Measurements from ENCODE around the gene OLA1.
A peak's percentile ranks its signal among the peaks of the same experiment; 100 is the strongest.

OLA1 gene

DNA sequence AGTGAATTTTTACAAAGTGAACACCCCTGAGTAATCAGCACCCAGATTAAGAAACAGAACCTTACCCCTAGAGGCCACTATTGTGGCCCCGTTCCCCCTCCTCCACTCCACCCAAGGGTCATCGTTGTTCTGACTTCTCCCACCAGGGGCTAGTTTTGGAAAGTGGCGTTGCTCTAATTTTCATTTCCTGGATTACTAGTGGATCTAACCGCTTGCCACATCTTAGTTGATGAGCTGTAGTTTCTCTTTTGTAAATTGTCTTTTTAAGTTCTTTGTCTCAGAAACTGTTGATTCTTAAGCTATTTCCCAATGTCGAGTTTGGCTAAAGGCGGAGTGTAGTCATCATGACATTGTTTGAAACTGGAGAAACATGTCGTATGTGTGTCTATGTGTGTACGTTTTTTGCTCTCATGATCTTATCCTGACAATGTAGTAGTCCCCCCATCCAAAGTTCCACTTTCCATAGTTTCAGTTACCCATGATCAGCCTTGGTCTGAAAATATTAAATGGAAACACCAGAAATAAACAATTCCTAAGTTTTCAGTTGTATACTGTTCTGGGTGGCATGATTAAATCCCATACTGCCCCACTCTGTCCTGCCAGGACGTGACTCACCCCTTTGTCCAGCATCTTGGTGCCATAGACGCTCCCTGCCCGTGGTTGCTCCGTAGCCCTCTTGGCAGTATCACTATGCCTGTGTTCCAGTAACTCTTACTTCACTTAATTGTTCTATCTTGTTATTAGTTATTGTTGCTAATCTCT lies 212.2 kb downstream of the OLA1 start:
- DNase-seq = peak in 1 of 56 donors; percentile 28

DNA sequence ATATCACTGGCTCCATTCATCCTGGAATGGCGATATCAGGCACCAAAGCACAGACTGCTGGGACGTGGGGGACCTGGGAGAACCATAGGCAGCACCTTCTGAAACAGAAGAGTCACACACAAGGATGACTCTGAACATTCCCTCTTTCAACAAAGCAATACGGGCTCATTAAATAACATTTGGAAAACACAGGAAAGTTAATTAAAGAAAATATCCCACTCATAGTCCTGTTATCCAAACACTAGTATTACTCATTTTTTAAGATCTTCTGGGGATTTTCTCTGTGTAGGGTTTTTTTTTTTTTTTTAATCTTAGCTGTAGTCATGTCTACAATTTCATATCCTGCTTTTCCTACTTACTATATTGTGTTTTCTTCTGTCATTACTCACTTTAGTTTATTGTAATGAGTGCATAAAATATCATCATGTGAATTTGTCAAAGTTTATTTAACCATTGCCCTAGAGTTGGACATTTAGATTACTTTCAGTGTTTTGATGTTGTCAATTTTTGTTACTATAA lies 213.2 kb downstream of the OLA1 start:
- DNase-seq = no peak

DNA sequence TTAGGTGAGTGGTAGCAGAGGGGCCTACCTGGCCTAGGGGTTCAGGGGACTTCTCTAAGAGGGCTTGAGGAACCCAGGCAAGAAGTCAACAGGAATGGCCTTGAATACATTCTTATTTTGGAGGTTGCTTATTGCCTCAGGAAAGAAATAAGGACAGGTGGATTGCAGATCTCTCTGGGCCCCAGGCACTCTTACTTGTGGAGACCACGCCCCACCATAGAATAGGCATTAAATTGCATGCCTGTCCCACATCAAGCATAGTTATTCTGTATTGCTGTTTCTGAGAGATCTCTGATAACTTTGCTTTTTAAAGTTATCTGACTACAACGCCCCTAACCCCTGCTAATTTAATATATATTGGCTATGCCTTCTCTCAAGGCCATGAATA lies 215.2 kb downstream of the OLA1 start:
- no peak for DNase-seq

DNA sequence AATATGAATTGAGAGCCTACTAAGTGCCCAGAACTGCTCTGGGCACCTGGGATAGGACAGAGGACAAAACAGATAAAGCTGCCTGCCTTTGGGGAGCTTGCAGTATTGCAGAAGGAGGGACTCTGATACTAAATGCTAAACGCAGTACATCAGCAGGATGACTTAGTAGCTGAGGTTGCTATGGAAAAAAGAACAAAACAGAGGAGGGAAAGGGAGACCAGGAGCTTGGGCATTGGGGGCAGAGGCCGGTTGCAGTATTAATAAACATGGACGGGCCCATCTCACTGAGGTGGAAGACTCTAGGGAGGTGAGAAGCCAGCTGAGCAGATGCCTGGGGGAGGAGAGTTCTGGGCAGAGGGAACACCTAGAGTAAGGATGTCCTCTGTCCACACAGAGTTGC lies 217.1 kb downstream of the OLA1 start:
- no peak for DNase-seq

DNA sequence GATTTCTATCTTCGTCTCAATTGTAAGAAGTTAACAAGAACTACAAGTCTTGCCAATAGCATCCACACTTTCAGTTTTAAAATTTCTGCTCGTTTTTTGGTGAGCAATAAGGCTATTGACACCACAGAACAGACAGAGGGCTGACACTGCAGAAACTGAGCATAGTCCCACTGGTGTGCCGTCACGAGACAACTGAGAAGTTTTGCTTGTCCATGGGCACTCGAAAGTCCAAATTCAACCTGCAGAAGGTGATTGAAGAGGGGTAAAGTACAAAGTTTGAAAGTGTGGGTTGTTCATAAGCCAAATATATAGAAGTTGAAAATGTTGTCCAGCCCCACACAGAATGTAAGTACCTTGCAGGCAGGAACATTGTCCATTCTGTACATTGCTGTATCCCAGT lies 219.4 kb downstream of the OLA1 start:
- DNase-seq = no peak

DNA sequence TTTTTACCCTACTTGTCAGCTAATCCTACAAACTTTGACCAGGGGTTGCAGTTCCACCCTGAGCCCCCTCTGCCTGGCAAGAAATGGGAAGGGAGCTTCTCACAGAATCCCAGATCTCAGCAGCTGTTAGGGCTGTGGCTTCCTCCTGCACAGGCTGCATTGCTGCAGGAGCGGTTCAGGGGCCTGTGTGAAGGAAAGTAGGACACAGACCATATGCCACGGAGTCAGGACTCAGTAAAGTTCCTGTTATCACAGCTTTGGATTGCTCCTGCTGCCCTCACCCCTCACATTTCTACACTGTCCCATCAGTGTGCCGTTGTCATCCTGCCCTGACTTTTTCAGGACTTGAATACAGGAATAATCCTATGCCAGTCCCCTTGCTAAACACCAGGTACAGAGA lies 220.4 kb downstream of the OLA1 start:
- DNase-seq = no peak

DNA sequence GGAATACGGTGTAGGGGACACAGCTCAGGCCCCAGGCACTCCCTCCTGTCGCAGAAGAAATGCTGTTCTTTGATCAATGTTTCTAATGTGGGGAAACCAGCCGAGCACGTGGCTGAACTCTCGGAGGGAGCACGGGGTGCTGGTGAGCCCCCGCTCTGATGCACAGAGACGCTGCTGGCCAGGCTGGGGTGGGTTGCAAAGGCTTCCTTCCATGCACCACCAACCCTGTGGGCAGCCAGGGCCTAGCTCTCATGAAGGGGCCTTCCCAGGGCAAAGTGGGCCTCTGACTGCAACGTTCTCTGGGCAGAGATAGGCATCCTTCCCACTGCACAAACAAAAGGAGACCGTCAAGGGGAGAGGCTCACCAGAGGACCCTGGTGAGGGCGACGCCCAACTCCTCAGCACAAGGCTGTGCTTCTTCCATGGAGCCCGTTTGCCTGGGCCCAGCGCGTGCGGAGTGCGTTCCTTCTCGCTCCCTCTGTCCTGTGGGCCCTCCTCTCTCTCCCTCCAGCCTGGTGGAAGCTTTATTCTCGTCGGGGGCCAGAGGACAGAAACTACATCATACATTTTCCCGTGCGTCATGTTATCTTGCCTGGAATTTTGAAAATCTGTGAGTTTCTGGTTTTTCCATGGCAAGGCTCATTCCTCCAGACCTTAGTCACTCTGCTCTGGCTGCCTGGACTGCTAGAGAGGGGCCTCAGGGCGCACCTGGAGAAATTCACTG lies 222.0 kb downstream of the OLA1 start:
- DNase-seq = no peak

DNA sequence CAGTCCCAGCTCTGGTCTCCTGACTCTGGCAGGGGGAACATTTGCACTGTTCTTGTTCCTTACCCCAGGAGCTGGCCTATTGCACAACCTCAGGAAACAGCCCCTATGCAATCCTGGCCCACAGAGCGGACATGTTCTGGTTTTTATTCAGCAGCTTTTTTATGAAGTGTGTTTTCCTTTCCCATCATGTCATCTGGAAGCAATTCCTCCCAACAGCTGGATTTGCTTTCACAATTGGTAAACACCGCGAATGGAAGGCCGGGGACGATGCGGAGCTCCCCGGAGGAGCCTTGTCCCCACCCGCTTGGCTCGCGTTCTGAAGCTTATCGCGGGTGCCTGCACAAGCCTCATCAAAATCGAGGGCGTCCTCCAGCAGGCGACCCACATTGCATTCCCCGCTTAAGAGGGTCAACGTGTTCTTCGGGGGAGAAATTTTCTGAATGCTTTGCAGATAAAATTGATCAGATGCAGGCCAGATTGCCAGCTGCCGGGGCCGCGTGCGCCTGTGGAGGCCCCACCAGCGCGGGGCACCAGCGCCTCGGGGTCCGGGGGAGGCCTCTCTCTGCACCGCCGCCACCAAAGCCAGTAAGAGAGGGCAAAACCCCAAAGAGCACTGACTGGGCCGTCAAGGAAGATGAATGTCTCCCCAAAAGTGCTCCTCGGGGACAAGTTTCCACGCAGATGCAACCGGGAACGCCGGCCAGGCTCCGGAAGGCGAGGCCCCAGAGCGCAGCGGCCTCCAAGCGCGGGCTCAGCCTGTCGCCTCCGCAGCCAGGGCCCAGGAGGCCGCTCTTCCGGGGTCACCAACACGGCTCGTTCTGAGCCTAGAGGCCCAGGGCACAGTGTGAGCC lies 222.8 kb downstream of the OLA1 start:
- peak in 1 of 56 donors; percentile 24 for DNase-seq

DNA sequence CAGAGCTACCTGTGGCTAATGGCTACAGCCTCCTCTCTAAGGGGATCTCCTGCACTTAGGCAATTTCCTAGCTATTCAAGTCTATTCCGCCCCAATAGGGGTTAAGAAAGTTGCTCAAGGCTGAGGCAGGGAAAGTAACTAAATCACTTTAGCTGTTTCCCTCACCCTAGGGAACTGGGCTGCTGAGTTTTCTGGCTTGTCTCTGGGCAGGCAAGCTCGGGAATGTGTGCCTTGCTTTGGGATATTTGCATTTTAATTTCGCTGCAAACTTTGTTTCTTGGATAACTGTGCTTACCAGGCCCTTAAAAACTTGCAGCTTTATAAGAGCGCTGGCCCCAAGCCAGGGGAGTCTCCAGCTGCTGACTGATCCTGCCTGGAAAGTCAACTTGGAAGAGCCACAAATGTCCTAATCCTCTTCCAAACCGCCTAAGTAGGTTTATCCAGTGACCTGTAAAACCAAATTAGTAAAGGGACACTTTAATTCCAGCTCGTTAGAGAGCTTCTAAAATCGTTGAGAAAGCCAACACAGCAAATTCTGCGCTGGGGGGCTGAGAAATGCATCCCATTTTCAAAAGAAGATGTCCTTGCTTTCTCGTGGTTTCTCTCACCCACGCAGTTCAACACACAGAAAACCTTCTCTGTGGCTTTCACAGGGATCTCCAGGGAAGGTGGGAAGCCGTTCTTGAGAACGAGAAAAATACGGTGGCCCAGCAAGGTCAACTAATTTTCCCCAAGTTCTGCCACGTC lies 223.6 kb downstream of the OLA1 start:
- DNase-seq = peak in 7 of 56 donors; percentile 7 to 36 (median 16)

DNA sequence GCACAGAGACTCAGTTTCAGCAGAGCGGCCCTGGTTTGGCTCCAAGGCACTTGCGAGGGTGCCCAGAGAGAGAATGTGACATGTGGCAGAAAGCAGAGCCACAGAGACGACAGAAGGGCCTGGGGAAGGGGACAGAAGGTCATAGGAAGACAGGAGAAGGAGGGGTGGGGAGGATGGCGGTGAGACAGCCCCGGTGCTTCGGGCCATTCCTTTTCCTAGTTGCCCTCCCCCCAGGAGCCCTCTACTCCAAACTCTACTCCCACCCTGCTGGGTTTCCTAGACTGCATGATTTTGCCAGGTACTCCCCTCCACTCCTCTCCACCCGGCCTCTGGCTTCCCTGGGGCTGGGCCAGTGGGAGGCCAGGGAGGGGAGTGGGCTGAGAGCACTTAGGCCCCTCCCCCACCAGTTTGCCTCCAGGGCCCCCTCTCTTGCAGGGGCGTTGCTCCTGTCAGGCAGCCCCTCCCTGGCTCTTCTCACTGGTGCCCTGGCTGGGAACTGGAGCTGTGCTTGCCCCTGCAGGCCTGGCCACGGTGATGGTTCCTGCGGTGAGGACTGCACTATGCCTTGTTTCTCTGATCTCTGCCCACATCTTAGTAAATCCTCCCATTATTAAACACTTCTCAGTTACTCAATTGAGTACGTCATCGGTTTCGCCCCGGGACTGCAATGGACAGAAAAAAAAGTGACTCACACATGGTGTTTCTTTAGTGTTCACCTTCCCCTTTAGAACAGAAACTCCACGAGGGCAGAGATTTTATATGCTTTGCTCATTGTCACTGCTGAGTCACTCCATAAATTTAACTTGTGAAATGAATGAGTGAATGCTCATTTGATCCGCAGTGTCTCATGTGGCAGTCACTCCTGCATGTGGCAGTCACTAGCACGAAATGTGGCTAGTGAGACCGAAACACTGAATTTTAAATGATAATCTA lies 224.5 kb downstream of the OLA1 start:
- DNase-seq = peak in 4 of 56 donors; percentile 5 to 22 (median 13)
